Epithelial cell of esophagus (primary cell): ENCODE measurements around the gene FTSJ1.

Experiments used
- DNase-seq: peaks from one replicate; pipeline ENCODE4 v3.0.0; 2010; ENCODE audit warnings: low read depth
- H3K4me3 ChIP-seq: 2 replicates; pipeline ENCODE4 v1.5.1; 2011; ENCODE audit warnings: mild to moderate bottlenecking, low read length, control low read depth
- CTCF ChIP-seq: IDR thresholded peaks from 2 replicates; pipeline ENCODE4 v1.5.1; 2011; ENCODE audit warnings: low read depth, mild to moderate bottlenecking, low read length, control low read depth, inconsistent platforms; ENCODE audit not compliant: insufficient read depth; ENCODE audit errors: missing control alignments

FTSJ1 gene

DNA sequence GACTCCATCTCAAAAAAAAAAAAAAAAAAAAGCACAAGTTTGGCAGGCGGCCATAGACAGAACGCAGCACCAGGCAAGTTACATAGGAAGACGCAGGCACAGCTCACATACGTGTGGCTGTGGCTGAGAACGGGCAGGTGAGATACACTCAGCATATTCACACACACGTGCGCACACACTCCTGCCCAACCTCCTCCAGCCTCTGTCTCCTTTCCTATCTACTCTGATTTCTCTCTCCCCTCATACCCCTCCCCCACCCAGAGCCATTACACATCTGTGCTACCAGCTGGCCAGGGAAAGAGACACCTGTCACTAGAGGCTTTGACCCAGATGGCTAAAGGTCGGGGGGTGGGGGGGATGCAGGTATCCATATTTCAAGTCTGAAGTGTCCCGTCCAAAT is 3.8 kb upstream of the FTSJ1 start:
- DNase-seq: no peak
- no peak for TF ChIP-seq CTCF

DNA sequence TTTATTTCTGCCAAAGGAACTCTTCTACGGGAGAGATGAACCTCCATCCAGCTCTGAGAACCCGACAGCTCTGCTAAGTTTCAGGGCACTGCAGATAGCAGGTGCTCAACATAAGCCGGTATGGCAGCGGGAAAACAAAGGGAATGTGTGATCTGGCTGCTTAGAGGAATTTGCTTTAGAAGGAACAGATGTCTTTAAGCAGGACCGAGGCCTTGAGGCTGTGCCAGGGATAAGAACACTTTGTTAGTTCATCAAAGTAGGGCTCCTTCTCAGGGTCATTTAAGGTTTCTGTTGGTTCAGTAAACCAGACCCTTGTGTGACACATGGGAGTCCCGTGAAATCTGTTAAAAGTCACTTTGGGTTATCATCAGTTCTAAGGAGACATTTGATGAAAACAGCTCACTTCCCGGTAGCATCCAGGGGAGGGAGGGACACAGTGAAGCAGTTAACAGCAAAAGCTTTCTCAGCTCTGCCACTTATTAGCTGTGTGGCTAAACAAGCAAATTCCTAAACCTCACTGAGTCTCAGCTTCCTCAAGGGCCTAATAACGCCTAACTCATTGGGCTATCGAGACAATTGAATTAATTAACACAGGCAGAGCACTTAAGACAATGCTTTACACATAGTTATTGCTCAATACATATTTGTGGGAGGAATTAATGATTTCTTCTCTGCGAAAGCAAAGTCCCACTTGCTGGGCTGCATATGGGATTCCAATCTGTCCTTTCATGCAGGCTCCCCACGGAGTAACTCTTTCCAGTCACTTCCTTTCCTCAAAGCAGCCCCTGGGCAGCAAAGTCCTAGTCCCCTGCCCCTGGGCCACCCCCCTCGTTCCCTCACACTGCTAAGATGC is 2.9 kb upstream of the FTSJ1 start:
- DNase-seq: no peak
- no peak overlapping the region for H3K4me3 ChIP-seq
- no peak for TF ChIP-seq CTCF

More for the DNA sequence above, 3.8 kb upstream of the FTSJ1 start:
- H3K4me3 ChIP-seq: no peak overlapping the region

DNA sequence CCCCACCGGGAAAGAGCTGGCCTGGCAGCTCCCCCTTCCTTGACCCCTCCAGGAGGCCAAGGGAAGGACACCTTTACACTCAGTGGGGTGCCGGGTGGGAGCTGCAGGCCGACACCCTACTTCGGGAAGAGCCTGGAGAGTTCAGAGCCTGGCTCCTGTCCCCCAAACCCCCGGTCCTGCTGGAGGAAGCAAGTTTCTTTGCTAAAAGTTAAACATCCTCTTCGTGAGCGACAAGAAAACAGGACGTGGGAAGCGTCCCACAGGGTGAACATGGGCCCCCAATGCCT is 2.4 kb upstream of the FTSJ1 start:
- no peak for DNase-seq
- no peak for TF ChIP-seq CTCF
- H3K4me3 ChIP-seq: no peak overlapping the region

GRCh38 chrX:48474127-48474526 is 1.9 kb upstream of the FTSJ1 start:
- DNase-seq: peak; percentile 42
- peak; percentile 43 for TF ChIP-seq CTCF
- no peak overlapping the region for H3K4me3 ChIP-seq

GRCh38 chrX:48474581-48474980 is 1.4 kb upstream of the FTSJ1 start:
- no peak overlapping the region for H3K4me3 ChIP-seq
- DNase-seq: no peak
- TF ChIP-seq CTCF: no peak

- peak overlapping the region; percentile 78 for H3K4me3 ChIP-seq
- TF ChIP-seq CTCF: no peak
- DNase-seq: no peak
Observed at GRCh38 chrX:48475296-48475695, 703 bp upstream of the FTSJ1 start.

DNA sequence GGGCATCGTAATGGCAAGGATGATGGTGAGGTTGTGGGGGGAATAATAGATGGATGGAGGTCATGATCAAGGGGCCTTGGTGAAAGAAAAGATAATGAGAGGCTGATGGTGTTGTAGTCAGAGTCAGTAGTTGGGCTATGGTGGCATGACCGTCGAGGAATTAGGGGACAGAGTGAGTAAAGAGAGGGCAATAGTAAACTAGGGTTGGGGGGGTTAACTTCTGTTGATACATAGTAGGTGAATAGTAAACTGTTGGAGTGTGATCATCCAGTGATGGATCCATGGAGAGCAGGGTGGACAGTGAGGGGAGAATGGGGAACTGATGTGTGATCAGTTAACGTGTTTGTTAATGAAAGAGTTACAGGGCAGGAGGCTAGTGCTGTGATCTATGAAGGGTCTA is 920 bp downstream of the FTSJ1 start:
- H3K4me3 ChIP-seq: peak overlapping the region; percentile 78
- no peak for DNase-seq
- no peak for TF ChIP-seq CTCF
